Measurements from ENCODE around the gene MARCHF9.

MARCHF9 gene

DNA sequence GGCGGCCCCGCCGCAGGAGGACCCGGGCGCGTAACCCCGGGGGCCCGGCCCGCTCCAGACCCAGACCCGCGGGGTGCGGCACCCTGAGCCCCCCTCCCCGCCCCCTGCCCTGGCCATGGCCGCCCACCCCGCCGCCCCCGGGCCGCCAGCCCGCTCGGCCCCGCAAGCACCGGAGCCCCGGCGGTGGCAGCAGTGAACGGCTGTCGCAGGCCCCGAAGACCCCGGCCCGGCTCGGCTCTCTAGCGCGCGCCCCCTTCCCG lies 221 bp downstream of the MARCHF9 start:
- Histone ChIP-seq H3K27ac (no peak overlapping the region; a peak in 1 of 22 replicates), H3K9me3 (replicated peaks in 1 of 11) (no peaks in the 10 kb centered on the region), H3K4me1 (peaks cover 43 to 54% (median 50%) of the 10 kb centered on the region in 10 experiments), H3K9ac (peak overlapping the region in 8 of 11 experiments; percentile 45 to 82 (median 54); a peak in 7 of 22 replicates), H4K20me1 (peaks cover 3 to 40% (median 18%) of the 10 kb centered on the region in 11 experiments; a peak in 15 of 22 replicates), H3K4me3 (peak overlapping the region; percentile 60 to 84 (median 69)), H3K27me3 (peaks cover 39 to 66% (median 66%) of the 10 kb centered on the region in 11 experiments), H3K36me3 (peaks cover 10 to 27% (median 11%) of the 10 kb centered on the region in 11 experiments), H3K4me2 (peak overlapping the region in 10 of 11 experiments; percentile 66 to 100 (median 98); a peak in 14 of 22 replicates)
- no peak for TF ChIP-seq Cebpa-rat (IDR thresholded peaks at IDR 0.05)

DNA sequence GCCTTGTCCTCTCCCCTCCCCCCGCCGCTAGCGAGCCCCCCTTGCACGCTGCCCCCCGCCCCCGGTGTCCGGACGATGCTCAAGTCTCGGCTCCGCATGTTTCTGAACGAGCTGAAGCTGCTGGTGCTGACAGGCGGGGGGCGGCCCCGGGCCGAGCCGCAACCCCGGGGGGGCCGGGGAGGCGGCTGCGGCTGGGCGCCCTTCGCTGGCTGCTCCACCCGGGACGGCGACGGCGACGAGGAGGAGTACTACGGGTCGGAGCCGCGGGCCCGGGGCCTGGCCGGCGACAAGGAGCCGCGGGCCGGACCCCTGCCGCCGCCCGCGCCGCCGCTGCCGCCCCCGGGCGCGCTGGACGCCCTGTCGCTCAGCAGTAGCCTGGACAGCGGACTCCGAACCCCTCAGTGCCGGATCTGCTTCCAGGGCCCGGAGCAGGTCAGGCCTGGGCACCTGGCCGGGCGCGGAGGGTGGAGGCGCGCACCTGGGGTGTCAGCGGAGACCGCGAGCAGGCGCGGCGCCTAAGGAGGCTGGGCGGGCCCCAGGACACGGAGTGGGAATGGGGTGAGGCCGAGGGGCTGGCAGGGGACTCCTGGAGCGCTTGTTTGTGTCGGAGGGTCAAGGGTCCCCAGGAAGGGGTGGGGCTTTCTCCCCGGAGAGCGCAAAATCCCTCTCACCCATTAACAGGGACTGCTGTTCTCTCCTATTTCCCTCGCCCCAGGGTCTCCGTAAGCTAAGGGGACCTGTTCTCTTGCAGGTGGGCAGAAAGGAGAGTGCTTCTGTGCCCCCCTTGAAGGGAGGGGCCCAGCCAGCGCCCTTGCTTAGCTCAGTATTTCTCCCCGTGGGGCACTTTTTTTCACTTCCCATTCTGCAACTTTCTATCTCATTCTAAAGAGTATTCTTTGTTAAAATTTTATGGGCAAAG lies 810 bp downstream of the MARCHF9 start:
- Histone ChIP-seq H3K9me3 (replicated peaks in 1 of 11) (no peaks in the 10 kb centered on the region), H3K36me3 (peaks cover 5 to 22% (median 5%) of the 10 kb centered on the region in 11 experiments), H3K27ac (peak overlapping the region in 5 of 11 experiments; percentile 7 to 67 (median 52); a peak in 9 of 22 replicates), H3K4me2 (peak overlapping the region; percentile 93 to 100 (median 99)), H3K9ac (peak overlapping the region; percentile 50 to 87 (median 73)), H4K20me1 (peaks cover 3 to 40% (median 20%) of the 10 kb centered on the region in 11 experiments; a peak in 15 of 22 replicates), H3K4me1 (peaks cover 38 to 48% (median 44%) of the 10 kb centered on the region in 10 experiments), H3K27me3 (peaks cover 39 to 71% (median 66%) of the 10 kb centered on the region in 11 experiments), H3K4me3 (peak overlapping the region; percentile 60 to 84 (median 69))
- no peak for TF ChIP-seq Cebpa-rat (IDR thresholded peaks at IDR 0.05)

DNA sequence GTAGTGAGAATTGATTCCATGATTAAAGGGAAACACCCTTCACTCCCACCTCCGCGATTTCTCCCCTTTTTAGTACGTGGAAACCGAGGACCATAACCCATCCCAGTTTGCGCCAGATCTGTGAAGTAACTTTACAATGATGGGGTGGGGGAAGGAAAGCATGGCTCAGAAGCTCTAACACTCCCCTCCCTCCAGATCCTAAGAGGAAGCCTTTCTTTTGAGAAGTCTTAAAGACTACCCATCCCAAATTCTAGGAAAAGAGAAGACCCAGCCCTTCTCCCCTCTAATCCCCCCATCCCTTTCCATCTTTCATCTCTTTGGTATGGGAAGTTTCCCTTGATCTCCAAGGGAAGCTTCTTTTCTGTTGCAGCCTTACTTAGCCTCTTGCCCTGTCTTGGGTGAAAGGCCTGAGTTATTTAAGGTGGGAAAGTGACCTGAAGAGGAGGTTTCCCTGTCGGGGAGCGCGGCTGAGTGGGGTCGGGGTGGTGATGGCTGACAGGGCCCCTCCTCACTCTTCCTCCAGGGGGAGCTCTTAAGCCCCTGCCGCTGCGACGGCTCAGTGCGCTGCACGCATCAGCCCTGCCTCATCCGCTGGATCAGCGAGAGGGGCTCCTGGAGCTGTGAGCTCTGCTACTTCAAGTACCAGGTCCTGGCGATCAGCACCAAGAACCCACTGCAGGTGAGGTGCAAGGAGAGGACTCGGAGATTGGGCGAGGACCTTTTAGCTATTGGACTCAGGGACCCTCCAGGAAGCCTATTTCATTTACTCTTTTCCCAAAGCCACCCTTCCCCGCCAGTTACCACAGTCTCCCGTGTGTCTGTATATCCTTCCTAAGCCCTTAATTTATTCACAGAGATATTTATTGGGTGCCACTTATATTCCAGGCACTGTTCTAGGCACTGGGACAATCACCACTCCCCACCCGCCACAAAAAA lies 1.8 kb downstream of the MARCHF9 start:
- Histone ChIP-seq H3K4me3 (peak overlapping the region; percentile 60 to 84 (median 69); a peak in 18 of 20 replicates), H3K36me3 (peaks cover 0 to 18% (median 0%) of the 10 kb centered on the region in 11 experiments; a peak in 9 of 22 replicates), H3K9me3 (replicated peaks in 1 of 11) (no peaks in the 10 kb centered on the region), H3K27me3 (peaks cover 39 to 81% (median 75%) of the 10 kb centered on the region in 11 experiments), H3K4me2 (peak overlapping the region; percentile 93 to 100 (median 99)), H4K20me1 (peaks cover 3 to 43% (median 18%) of the 10 kb centered on the region in 11 experiments; a peak in 13 of 22 replicates), H3K27ac (peak overlapping the region in 3 of 11 experiments; percentile 52 to 67 (median 63); a peak in 6 of 22 replicates), H3K4me1 (peaks cover 31 to 40% (median 37%) of the 10 kb centered on the region in 10 experiments), H3K9ac (peak overlapping the region in 5 of 11 experiments; percentile 70 to 87 (median 77); a peak in 10 of 22 replicates)
- TF ChIP-seq Cebpa-rat (IDR thresholded peaks at IDR 0.05): no peak

DNA sequence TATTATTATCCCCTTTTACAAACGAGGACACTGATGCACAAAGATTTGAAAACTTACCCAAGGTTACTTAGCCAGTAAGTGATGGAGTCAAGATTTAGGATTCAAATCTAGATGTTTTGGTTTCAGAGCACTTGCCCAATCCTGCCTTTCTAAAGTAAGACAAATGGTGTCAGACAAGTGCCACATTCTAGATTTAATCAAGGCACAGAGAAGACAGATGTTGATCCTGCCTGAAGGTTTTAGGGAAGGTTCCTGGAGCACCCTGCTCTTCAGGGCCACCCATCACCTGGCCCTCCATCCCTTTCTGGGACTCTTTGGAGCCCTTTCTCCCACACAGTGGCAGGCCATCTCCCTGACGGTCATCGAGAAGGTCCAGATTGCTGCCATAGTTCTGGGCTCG lies 2.9 kb downstream of the MARCHF9 start:
- H3K4me3 ChIP-seq: no peak overlapping the region
- no peak overlapping the region for H3K27ac ChIP-seq
- no peak for TF ChIP-seq Cebpa-rat (IDR thresholded peaks at IDR 0.05)
- no peaks in the 10 kb centered on the region for H3K9me3 ChIP-seq (replicated peaks in 1 of 11)
- H3K36me3 ChIP-seq: peaks cover 0 to 18% (median under 1%) of the 10 kb centered on the region in 11 experiments; a peak in 9 of 22 replicates
- H3K4me1 ChIP-seq: peaks cover 28 to 37% (median 34%) of the 10 kb centered on the region in 10 experiments
- peaks cover 44 to 91% (median 85%) of the 10 kb centered on the region in 11 experiments for H3K27me3 ChIP-seq
- H3K9ac ChIP-seq: no peak overlapping the region
- H4K20me1 ChIP-seq: peaks cover 3 to 54% (median 18%) of the 10 kb centered on the region in 11 experiments; a peak in 13 of 22 replicates
- no peak overlapping the region for H3K4me2 ChIP-seq

DNA sequence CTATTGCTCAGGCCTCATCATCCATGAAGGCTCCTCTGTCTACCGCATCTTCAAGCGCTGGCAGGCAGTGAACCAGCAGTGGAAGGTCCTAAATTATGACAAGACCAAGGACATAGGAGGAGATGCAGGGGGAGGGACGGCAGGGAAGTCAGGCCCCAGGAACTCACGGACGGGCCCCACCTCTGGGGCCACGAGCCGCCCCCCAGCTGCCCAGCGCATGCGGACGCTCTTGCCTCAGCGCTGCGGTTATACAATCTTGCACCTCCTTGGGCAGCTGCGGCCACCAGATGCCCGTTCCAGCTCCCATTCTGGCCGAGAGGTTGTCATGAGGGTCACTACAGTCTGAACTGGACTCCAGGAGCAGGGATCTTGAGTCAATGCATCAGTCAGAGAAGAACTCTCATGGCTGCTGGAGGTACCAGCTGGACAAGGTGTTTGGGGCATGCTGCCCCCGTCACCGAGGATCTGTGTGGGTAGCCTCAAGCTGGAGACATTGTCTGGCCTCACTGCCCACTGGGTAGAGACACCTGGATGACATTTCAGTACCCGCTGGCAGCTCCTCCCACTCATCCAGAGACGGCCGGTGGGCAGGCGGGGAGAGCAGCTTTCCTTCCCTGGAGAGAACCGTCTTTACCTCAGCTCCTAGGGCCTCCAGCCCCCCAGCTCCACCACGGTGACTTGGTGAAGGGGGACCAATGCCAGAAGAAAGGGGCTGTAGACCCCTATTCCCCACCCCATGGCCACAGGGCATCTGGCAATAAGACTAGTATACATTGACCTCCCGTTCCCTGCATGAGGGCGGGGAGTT lies 3.9 kb downstream of the MARCHF9 start:
- Histone ChIP-seq H4K20me1 (peaks cover 3 to 60% (median 18%) of the 10 kb centered on the region in 11 experiments; a peak in 13 of 22 replicates), H3K4me1 (peaks cover 23 to 27% (median 25%) of the 10 kb centered on the region in 10 experiments), H3K9me3 (replicated peaks in 1 of 11) (no peaks in the 10 kb centered on the region), H3K9ac (no peak overlapping the region), H3K27me3 (peaks cover 53 to 91% (median 85%) of the 10 kb centered on the region in 11 experiments), H3K27ac (no peak overlapping the region), H3K4me3 (no peak overlapping the region), H3K4me2 (no peak overlapping the region), H3K36me3 (peaks cover 0 to 18% (median 6%) of the 10 kb centered on the region in 11 experiments; a peak in 9 of 22 replicates)
- no peak for TF ChIP-seq Cebpa-rat (IDR thresholded peaks at IDR 0.05)

DNA sequence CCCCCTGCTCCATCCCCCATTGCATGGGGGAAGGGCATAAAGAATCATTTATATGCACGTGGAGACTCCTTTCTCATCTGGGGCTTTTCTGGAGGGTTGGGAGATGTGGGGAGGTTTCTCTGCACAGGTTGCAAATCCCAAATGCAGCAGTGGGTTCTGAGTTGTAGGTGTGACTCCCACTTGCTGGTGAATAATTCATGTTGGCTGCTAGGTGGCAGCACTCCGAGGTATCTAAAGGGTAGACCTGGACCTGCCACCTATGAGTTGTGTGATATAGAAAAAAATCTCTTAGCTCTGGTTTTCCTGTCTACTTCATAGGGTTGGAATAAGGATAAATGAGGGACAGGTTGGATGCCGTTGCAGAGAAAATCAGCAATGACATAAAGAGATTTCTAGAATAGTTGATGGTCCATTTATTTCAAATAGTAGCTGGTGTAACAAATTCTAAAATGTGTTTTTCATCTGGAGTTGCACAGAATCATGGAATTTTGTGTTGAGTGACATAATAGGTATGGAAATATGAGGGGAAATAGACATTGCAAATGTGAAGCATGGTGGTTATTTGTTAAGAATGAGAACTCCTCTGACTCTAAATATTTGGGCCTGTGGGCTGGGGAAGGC lies 4.6 kb downstream of the MARCHF9 start:
- peaks cover 17 to 20% (median 19%) of the 10 kb centered on the region in 10 experiments for H3K4me1 ChIP-seq
- H3K27ac ChIP-seq: no peak overlapping the region
- no peak overlapping the region for H3K9ac ChIP-seq
- H3K27me3 ChIP-seq: peaks cover 53 to 91% (median 85%) of the 10 kb centered on the region in 11 experiments
- no peak overlapping the region for H3K4me3 ChIP-seq
- H3K4me2 ChIP-seq: no peak overlapping the region
- peaks cover 0 to 1% (median 0%) of the 10 kb centered on the region in 11 experiments; a peak in 1 of 22 replicates for H3K9me3 ChIP-seq (replicated peaks in 1 of 11)
- peaks cover 0 to 18% (median 6%) of the 10 kb centered on the region in 11 experiments; a peak in 10 of 22 replicates for H3K36me3 ChIP-seq
- no peak for TF ChIP-seq Cebpa-rat (IDR thresholded peaks at IDR 0.05)
- peaks cover 3 to 67% (median 19%) of the 10 kb centered on the region in 11 experiments; a peak in 15 of 22 replicates for H4K20me1 ChIP-seq

GRCh38 chr12:57760347-57760982 lies 5.6 kb downstream of the MARCHF9 start:
- Histone ChIP-seq H3K4me3 (no peak overlapping the region), H3K27me3 (peaks cover 59 to 92% (median 87%) of the 10 kb centered on the region in 11 experiments), H3K27ac (no peak overlapping the region), H3K9ac (no peak overlapping the region), H3K4me2 (no peak overlapping the region), H4K20me1 (peaks cover 3 to 77% (median 22%) of the 10 kb centered on the region in 11 experiments; a peak in 19 of 22 replicates), H3K4me1 (peaks cover 23 to 27% (median 25%) of the 10 kb centered on the region in 10 experiments), H3K9me3 (replicated peaks in 1 of 11) (peaks cover 0 to 7% (median 0%) of the 10 kb centered on the region in 11 experiments; a peak in 1 of 22 replicates), H3K36me3 (peaks cover 0 to 18% (median 6%) of the 10 kb centered on the region in 11 experiments; a peak in 10 of 22 replicates)
- TF ChIP-seq Cebpa-rat (IDR thresholded peaks at IDR 0.05): no peak
